ENCODE measurements around the gene EPM2A. TPM values are rescaled to one million over a fixed set of nuclear protein-coding genes. Genes with fewer than 3 reads are reported as not detected.

The EPM2A gene
- total and polyA plus RNA-seq, 2 donors (not counting 1 experiment from before 2014, with no cell fraction given) = 4.1 to 8.3 TPM

- no peaks in the 10 kb centered on the region for H4K20me1 ChIP-seq (ENCODE audit: control insufficient read depth, extremely low read depth, insufficient read depth, low read length)
- H2AFZ ChIP-seq (ENCODE audit: low read length) = no peak overlapping the region
- H3K36me3 ChIP-seq (ENCODE audit: control insufficient read depth, insufficient read depth, low read length) = no peaks in the 10 kb centered on the region
- no peak overlapping the region for H3K4me2 ChIP-seq (ENCODE audit: extremely low read depth, insufficient read depth, low read length)
- H3K27me3 ChIP-seq (ENCODE audit: control insufficient read depth, insufficient read depth, low read length) = no peaks in the 10 kb centered on the region
- no peaks in the 10 kb centered on the region for H3K9me3 ChIP-seq (ENCODE audit: control insufficient read depth, insufficient read depth, low read depth, low read length)
- H3K4me1 ChIP-seq (ENCODE audit: control insufficient read depth, extremely low read depth, insufficient read depth, low read length) = no peaks in the 10 kb centered on the region
- no peak overlapping the region for H3K4me3 ChIP-seq (replicated peaks in 1 of 4; ENCODE audit: control extremely low read depth in 1 of 4, insufficient read depth in 1 of 4, low read depth in 3 of 4, low read length in 4 of 4)
- TF ChIP-seq CTCF (conservative IDR thresholded peaks at IDR 0.05 in 1 of 2, IDR thresholded peaks at IDR 0.05 in 1 of 2; ENCODE audit: low read depth in 1 of 2, low read length in 2 of 2) (no peak), EZH2 (IDR thresholded peaks at IDR 0.05; ENCODE audit: low read length, missing control alignments) (no peak)
- no peak overlapping the region for H3K9ac ChIP-seq (ENCODE audit: insufficient read depth, low read length)
- H3K79me2 ChIP-seq (ENCODE audit: control insufficient read depth, insufficient read depth, low read length) = no peaks in the 10 kb centered on the region
- no peak for DNase-seq (ENCODE audit: low read depth in 2 of 2)
- H3K27ac ChIP-seq (ENCODE audit: insufficient read depth, low read length) = no peak overlapping the region
These were observed 20.4 kb upstream of the EPM2A start for GRCh38 chr6:145755682-145756081.

- Histone ChIP-seq H3K27ac (ENCODE audit: insufficient read depth, low read length) (no peak overlapping the region), H3K79me2 (ENCODE audit: control insufficient read depth, insufficient read depth, low read length) (no peaks in the 10 kb centered on the region), H2AFZ (ENCODE audit: low read length) (no peak overlapping the region), H3K4me2 (ENCODE audit: extremely low read depth, insufficient read depth, low read length) (no peak overlapping the region), H3K9me3 (ENCODE audit: control insufficient read depth, insufficient read depth, low read depth, low read length) (no peaks in the 10 kb centered on the region), H3K4me1 (ENCODE audit: control insufficient read depth, extremely low read depth, insufficient read depth, low read length) (peaks cover 2% of the 10 kb centered on the region), H3K36me3 (ENCODE audit: control insufficient read depth, insufficient read depth, low read length) (no peaks in the 10 kb centered on the region), H3K9ac (ENCODE audit: insufficient read depth, low read length) (no peak overlapping the region), H3K4me3 (replicated peaks in 1 of 4; ENCODE audit: control extremely low read depth in 1 of 4, insufficient read depth in 1 of 4, low read depth in 3 of 4, low read length in 4 of 4) (no peak overlapping the region), H3K27me3 (ENCODE audit: control insufficient read depth, insufficient read depth, low read length) (no peaks in the 10 kb centered on the region), H4K20me1 (ENCODE audit: control insufficient read depth, extremely low read depth, insufficient read depth, low read length) (no peaks in the 10 kb centered on the region)
- TF ChIP-seq CTCF (conservative IDR thresholded peaks at IDR 0.05 in 1 of 2, IDR thresholded peaks at IDR 0.05 in 1 of 2; ENCODE audit: low read depth in 1 of 2, low read length in 2 of 2) (no peak), EZH2 (IDR thresholded peaks at IDR 0.05; ENCODE audit: low read length, missing control alignments) (no peak)
- no peak for DNase-seq (ENCODE audit: low read depth in 2 of 2)
These were observed 17.3 kb upstream of the EPM2A start for GRCh38 chr6:145752638-145753037.

GRCh38 chr6:145749632-145750031 lies 14.3 kb upstream of the EPM2A start:
- Histone ChIP-seq H3K27ac (ENCODE audit: insufficient read depth, low read length) (no peak overlapping the region), H2AFZ (ENCODE audit: low read length) (no peak overlapping the region), H3K9ac (ENCODE audit: insufficient read depth, low read length) (no peak overlapping the region)

More at GRCh38 chr6:145749632-145750031, 14.3 kb upstream of the EPM2A start:
- no peak overlapping the region for H3K4me3 ChIP-seq (replicated peaks in 1 of 4; ENCODE audit: control extremely low read depth in 1 of 4, insufficient read depth in 1 of 4, low read depth in 3 of 4, low read length in 4 of 4)
- H3K27me3 ChIP-seq (ENCODE audit: control insufficient read depth, insufficient read depth, low read length) = no peaks in the 10 kb centered on the region
- H3K4me2 ChIP-seq (ENCODE audit: extremely low read depth, insufficient read depth, low read length) = peak overlapping the region; percentile 33
- H3K4me1 ChIP-seq (ENCODE audit: control insufficient read depth, extremely low read depth, insufficient read depth, low read length) = peaks cover 2% of the 10 kb centered on the region
- no peaks in the 10 kb centered on the region for H4K20me1 ChIP-seq (ENCODE audit: control insufficient read depth, extremely low read depth, insufficient read depth, low read length)
- DNase-seq (ENCODE audit: low read depth in 2 of 2) = peak; percentile 83 to 85
- TF ChIP-seq CTCF (conservative IDR thresholded peaks at IDR 0.05 in 1 of 2, IDR thresholded peaks at IDR 0.05 in 1 of 2; ENCODE audit: low read depth in 1 of 2, low read length in 2 of 2) = no peak
- TF ChIP-seq EZH2 (IDR thresholded peaks at IDR 0.05; ENCODE audit: low read length, missing control alignments) = no peak
- H3K9me3 ChIP-seq (ENCODE audit: control insufficient read depth, insufficient read depth, low read depth, low read length) = no peaks in the 10 kb centered on the region
- H3K36me3 ChIP-seq (ENCODE audit: control insufficient read depth, insufficient read depth, low read length) = no peaks in the 10 kb centered on the region
- no peaks in the 10 kb centered on the region for H3K79me2 ChIP-seq (ENCODE audit: control insufficient read depth, insufficient read depth, low read length)
